NCI-H2171 treated with DMSO at 0.1 percent for 48 hours (cell line): ENCODE measurements around the gene ITGA1.

ENCODE experiments used
- DNase-seq: peaks from one replicate; lab custom pipeline; 2025; lab: John Stamatoyannopoulos, UW

The ITGA1 gene

GRCh38 chr5:52998552-52999313 lies 211.0 kb downstream of the ITGA1 start:
- no peak for DNase-seq

GRCh38 chr5:52999344-52999949 lies 211.7 kb downstream of the ITGA1 start:
- DNase-seq = no peak

GRCh38 chr5:53001541-53001940 lies 213.8 kb downstream of the ITGA1 start:
- no peak for DNase-seq

GRCh38 chr5:53002491-53002890 lies 214.8 kb downstream of the ITGA1 start:
- no peak for DNase-seq

- no peak for DNase-seq
These were observed 215.4 kb downstream of the ITGA1 start for GRCh38 chr5:53003144-53003543.

DNA sequence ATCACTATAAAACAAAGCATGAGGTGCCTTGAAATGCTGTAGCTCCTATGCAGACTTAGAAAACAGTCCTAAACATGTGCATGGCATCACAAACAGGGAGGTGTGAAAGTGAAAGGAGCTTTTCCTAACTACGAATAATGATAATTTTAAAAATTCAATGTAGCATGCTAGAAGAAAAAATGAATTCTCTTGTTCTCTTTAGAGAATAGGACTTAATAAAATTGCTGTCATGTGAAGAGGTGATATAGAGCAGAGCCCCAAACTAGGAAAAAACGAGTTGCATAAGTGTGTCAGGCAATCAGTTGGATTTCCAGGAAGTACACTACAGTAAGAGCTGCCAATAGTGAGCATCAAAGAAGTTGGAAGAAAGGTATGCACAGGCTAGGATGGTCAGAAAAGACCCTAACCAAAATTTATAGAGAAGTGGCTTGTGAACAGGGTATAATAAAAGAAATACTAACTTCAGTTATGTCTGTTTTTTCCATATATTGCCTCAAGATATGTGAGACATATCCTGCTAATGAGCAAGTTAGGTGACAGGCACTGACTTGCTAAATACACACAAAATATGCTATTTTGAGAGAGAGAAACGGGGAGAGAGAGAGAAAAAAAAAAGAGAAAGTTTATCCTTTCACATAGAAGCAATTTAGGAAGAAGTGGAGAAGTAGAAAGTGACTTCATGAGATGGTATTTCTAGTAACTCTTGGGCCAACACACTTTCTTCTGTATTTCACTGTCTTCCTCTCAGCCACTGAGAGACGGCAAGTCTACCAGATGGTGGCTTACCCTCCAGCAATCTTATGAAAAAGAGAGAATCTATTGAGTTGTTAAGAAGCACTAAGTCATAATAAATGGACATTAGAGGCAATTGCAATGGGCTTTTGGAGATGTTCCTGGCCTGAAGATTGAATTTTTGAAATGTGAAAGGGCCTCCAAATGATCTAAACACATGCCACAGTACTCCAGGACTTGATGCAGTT lies 219.5 kb downstream of the ITGA1 start:
- no peak for DNase-seq

DNA sequence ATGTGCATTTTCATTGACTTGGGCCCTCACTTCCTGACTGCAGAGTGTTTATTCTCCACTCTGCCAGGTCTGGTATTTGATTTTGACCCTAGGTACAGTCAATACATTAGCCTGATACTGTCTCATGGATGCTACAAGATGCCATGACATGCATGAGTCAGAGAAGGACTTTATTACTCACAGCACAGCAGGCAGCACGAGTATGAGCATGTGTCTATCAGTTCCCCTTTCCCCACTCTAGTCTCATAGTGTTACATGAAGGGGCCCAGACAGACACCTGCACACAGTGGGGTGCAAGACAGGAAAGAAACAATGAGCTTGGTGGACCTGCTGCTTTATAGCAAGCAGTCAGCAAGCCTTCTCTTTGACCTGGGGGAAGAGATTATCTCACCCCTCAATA lies 221.0 kb downstream of the ITGA1 start:
- no peak for DNase-seq
